MM.1S (cell line): ENCODE measurements around the gene S100A6.
"Not testable (repeated sequence)": the region's sequence is repeated elsewhere in the genome, so short reads cannot be mapped to it uniquely, and the experiment has no call there.

Experiments
- DNase-seq: peaks from one replicate; pipeline ENCODE4 v3.0.0-alpha.2; 2015
- H2AFZ ChIP-seq: fragments of 300-600 bp; sonication (generic); 2 replicates; pipeline ENCODE4 v1.6.0; 2016; ENCODE audit warnings: antibody characterized with exemption, low read length
- H3F3A ChIP-seq: fragments of 300-600 bp; sonication (generic); 2 replicates; pipeline ENCODE4 v1.6.1; 2016; ENCODE audit warnings: mild to moderate bottlenecking, antibody characterized with exemption, low read length, moderate library complexity, mixed read lengths; ENCODE audit not compliant: insufficient read depth
- H3K27ac ChIP-seq: fragments of 300-600 bp; sonication (generic); 2 replicates; pipeline ENCODE4 v1.5.1; 2016; ENCODE audit warnings: mild to moderate bottlenecking, low read length
- H3K27me3 ChIP-seq: fragments of 300-600 bp; sonication (generic); replicated peaks from 2 replicates; pipeline ENCODE4 v1.6.0; 2016; ENCODE audit warnings: low read length; ENCODE audit not compliant: insufficient read depth
- H3K36me3 ChIP-seq: fragments of 300-600 bp; sonication (generic); replicated peaks from 2 replicates; pipeline ENCODE4 v1.6.1; 2016; ENCODE audit warnings: mild to moderate bottlenecking, low read length, mixed read lengths; ENCODE audit not compliant: insufficient read depth
- H3K4me1 ChIP-seq: fragments of 300-600 bp; sonication (generic); 2 replicates; pipeline ENCODE4 v1.6.1; 2016; ENCODE audit warnings: low read length, mixed read lengths
- H3K4me2 ChIP-seq: fragments of 300-600 bp; sonication (generic); 2 replicates; pipeline ENCODE4 v1.6.0; 2016; ENCODE audit warnings: low read depth, low read length
- H3K4me3 ChIP-seq: fragments of 300-600 bp; sonication (generic); 2 replicates; pipeline ENCODE4 v1.5.1; 2016; ENCODE audit warnings: low read length, mixed read lengths
- H3K79me2 ChIP-seq: fragments of 300-600 bp; sonication (generic); 2 replicates; pipeline ENCODE4 v1.6.1; 2016; ENCODE audit warnings: mixed run types, low read length, mixed read lengths
- H3K9ac ChIP-seq: fragments of 300-600 bp; sonication (generic); 2 replicates; pipeline ENCODE4 v1.6.1; 2016; ENCODE audit warnings: low read length, mixed read lengths
- H3K9me2 ChIP-seq: fragments of 300-600 bp; sonication (generic); replicated peaks from 2 replicates; pipeline ENCODE4 v1.6.1; 2016; ENCODE audit warnings: mild to moderate bottlenecking, low read length, mixed read lengths; ENCODE audit not compliant: insufficient read depth
- H3K9me3 ChIP-seq: fragments of 300-600 bp; sonication (generic); replicated peaks from 2 replicates; pipeline ENCODE4 v1.6.1; 2016; ENCODE audit warnings: mild to moderate bottlenecking, low read length, mixed read lengths; ENCODE audit not compliant: insufficient read depth
- H4K20me1 ChIP-seq: fragments of 300-600 bp; sonication (generic); 2 replicates; pipeline ENCODE4 v1.6.1; 2016; ENCODE audit warnings: mild to moderate bottlenecking, low read length, moderate library complexity, mixed read lengths; ENCODE audit not compliant: insufficient read depth
- EZH2 ChIP-seq: fragments of 300-600 bp; sonication (generic); optimal IDR thresholded peaks from 2 replicates; pipeline ENCODE3; 2017; ENCODE audit warnings: low read depth, mild to moderate bottlenecking, antibody characterized with exemption, low read length, mixed read lengths
- EZH2phosphoT487 ChIP-seq: fragments of 300-600 bp; sonication (generic); IDR thresholded peaks from 2 replicates; pipeline ENCODE4 v1.6.1; 2018; ENCODE audit warnings: antibody characterized with exemption, low read length
- TF ChIP-seq, protein P1 (sequence below): fragments of 300-600 bp; sonication (generic); IDR thresholded peaks from 2 replicates; pipeline ENCODE4 v1.5.1; 2016; ENCODE audit warnings: antibody characterized with exemption, low read length, mixed read lengths

Gene S100A6

GRCh38 chr1:153577138-153577537 is 41.3 kb upstream of the S100A6 start:
- Histone ChIP-seq H3K4me1 (no peaks in the 10 kb centered on the region), H3K9ac (no peak overlapping the region), H3K4me2 (no peak overlapping the region), H3K36me3 (no peaks in the 10 kb centered on the region), H3K27me3 (peaks cover 11% of the 10 kb centered on the region), H3F3A (no peaks in the 10 kb centered on the region), H4K20me1 (no peaks in the 10 kb centered on the region), H3K79me2 (no peaks in the 10 kb centered on the region), H3K4me3 (no peak overlapping the region), H3K27ac (no peak overlapping the region), H3K9me2 (no peaks in the 10 kb centered on the region), H2AFZ (no peak overlapping the region), H3K9me3 (no peaks in the 10 kb centered on the region)
- no peak for DNase-seq
- TF ChIP-seq, protein P1, sequence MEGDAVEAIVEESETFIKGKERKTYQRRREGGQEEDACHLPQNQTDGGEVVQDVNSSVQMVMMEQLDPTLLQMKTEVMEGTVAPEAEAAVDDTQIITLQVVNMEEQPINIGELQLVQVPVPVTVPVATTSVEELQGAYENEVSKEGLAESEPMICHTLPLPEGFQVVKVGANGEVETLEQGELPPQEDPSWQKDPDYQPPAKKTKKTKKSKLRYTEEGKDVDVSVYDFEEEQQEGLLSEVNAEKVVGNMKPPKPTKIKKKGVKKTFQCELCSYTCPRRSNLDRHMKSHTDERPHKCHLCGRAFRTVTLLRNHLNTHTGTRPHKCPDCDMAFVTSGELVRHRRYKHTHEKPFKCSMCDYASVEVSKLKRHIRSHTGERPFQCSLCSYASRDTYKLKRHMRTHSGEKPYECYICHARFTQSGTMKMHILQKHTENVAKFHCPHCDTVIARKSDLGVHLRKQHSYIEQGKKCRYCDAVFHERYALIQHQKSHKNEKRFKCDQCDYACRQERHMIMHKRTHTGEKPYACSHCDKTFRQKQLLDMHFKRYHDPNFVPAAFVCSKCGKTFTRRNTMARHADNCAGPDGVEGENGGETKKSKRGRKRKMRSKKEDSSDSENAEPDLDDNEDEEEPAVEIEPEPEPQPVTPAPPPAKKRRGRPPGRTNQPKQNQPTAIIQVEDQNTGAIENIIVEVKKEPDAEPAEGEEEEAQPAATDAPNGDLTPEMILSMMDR = no peak
- TF ChIP-seq EZH2 = no peak
- TF ChIP-seq EZH2phosphoT487 = no peak

DNA sequence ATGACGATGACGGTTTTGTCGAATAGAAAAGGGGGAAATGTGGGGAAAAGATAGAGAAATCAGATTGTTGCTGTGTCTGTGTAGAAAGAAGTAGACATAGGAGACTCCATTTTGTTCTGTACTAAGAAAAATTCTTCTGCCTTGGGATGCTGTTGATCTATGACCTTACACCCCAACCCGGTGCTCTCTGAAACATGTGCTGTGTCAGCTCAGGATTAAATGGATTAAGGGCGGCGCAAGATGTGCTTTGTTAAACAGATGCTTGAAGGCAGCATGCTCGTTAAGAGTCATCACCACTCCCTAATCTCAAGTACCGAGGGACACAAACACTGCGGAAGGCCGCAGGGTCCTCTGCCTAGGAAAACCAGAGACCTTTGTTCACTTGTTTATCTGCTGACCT is 39.7 kb upstream of the S100A6 start:
- DNase-seq, H3K4me1 ChIP-seq, H3K79me2 ChIP-seq, H3K9me2 ChIP-seq, H2AFZ ChIP-seq, H3K9ac ChIP-seq, H3K27ac ChIP-seq, H3K9me3 ChIP-seq, H4K20me1 ChIP-seq, H3K36me3 ChIP-seq, H3K4me3 ChIP-seq, H3F3A ChIP-seq, H3K4me2 ChIP-seq: not testable (repeated sequence)
- peaks cover 11% of the 10 kb centered on the region for H3K27me3 ChIP-seq

DNA sequence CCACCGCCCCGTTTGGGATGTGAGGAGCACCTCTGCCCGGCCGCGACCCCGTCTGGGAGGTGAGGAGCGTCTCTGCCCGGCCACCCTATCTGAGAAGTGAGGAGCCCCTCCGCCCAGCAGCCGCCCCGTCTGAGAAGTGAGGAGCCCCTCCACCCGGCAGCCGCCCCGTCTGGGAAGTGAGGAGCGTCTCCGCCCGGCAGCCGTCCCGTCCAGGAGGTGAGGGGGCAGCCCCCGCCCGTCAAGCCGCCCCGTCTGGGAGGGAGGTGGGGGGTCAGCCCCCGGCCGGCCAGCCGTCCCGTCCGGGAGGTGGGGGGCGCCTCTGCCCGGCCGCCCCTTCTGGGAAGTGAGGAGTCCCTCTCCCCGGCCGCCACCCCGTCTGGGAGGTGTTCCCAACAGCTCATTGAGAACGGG is 39.3 kb upstream of the S100A6 start:
- peaks cover 11% of the 10 kb centered on the region for H3K27me3 ChIP-seq
- H3K36me3 ChIP-seq = not testable (repeated sequence)

DNA sequence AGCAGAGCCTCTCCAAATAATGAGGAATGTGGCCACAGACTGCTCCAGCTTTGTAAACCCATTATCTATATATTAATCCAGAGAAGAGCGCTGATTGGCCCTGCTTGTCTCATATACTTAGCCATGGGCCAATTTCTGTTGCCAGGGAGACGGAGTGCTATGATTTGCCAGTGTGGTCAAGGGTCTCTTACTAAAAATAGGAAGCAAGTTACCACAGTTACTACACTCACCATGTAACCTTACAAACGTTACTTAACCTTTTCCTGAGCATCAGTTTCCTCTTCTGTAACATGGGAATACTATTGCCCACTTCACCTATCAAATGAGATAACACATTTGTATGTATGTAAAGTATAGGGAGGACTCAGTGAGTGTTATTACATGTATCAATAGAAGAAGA is 37.6 kb upstream of the S100A6 start:
- H2AFZ ChIP-seq = no peak overlapping the region
- peaks cover 8% of the 10 kb centered on the region for H3K27me3 ChIP-seq
- no peaks in the 10 kb centered on the region for H3K79me2 ChIP-seq
- H3K9me3 ChIP-seq = no peaks in the 10 kb centered on the region
- H3K9ac ChIP-seq = no peak overlapping the region
- TF ChIP-seq, protein P1 = no peak
- TF ChIP-seq EZH2 (no peak), EZH2phosphoT487 (no peak)
- H4K20me1 ChIP-seq = no peaks in the 10 kb centered on the region
- 0 out of 2 replicates have a peak, but pooled peaks cover 1% of the 10 kb centered on the region for H3K4me1 ChIP-seq
- H3K36me3 ChIP-seq = no peaks in the 10 kb centered on the region
- H3K27ac ChIP-seq = no peak overlapping the region
- no peak for DNase-seq
- no peaks in the 10 kb centered on the region for H3K9me2 ChIP-seq
- no peak overlapping the region for H3K4me2 ChIP-seq
- no peak overlapping the region for H3K4me3 ChIP-seq
- H3F3A ChIP-seq = no peaks in the 10 kb centered on the region

More for the DNA sequence above, 39.3 kb upstream of the S100A6 start:
- H3K4me3 ChIP-seq, H2AFZ ChIP-seq, H3K79me2 ChIP-seq, H3K9me2 ChIP-seq, H3K4me2 ChIP-seq, H3K9ac ChIP-seq, H3K27ac ChIP-seq, H3K4me1 ChIP-seq, H4K20me1 ChIP-seq, H3K9me3 ChIP-seq, H3F3A ChIP-seq, DNase-seq: not testable (repeated sequence)
